ENCODE measurements around the gene SPATA46.

The SPATA46 gene

GRCh38 chr1:162389971-162390370 lies 13.3 kb upstream of the SPATA46 start:
- DNase-seq (ENCODE audit: extremely low spot score), result no peak
- CTCF ChIA-PET, result no interaction called here
- POLR2A ChIA-PET, result no interaction called here
- TF ChIP-seq FOXM1 (IDR thresholded peaks at IDR 0.05; ENCODE audit: borderline replicate concordance), result no peak
- no peak for TF ChIP-seq NFRKB (IDR thresholded peaks at IDR 0.05)
- TF ChIP-seq L3MBTL2 (conservative IDR thresholded peaks at IDR 0.05), result no peak
- no peak for TF ChIP-seq SP1 (IDR thresholded peaks at IDR 0.05)
- TF ChIP-seq ELF4 (IDR thresholded peaks at IDR 0.05), result no peak
- TF ChIP-seq CTBP1 (IDR thresholded peaks at IDR 0.05; ENCODE audit: borderline replicate concordance), result no peak
- TF ChIP-seq LEF1 (IDR thresholded peaks at IDR 0.05; ENCODE audit: borderline replicate concordance), result no peak
- no peak for TF ChIP-seq ZNF384 (IDR thresholded peaks at IDR 0.05)
- TF ChIP-seq PKNOX1 (IDR thresholded peaks at IDR 0.05), result no peak
- TF ChIP-seq SUZ12 (IDR thresholded peaks at IDR 0.05), result no peak
- no peak for TF ChIP-seq FOXA1 (IDR thresholded peaks at IDR 0.05)
- TF ChIP-seq HDGF (IDR thresholded peaks at IDR 0.05; ENCODE audit: borderline replicate concordance), result no peak
- TF ChIP-seq FOXK2 (IDR thresholded peaks at IDR 0.05), result no peak
- no peak for TF ChIP-seq ARNT (IDR thresholded peaks at IDR 0.05)
- TF ChIP-seq TARDBP (IDR thresholded peaks at IDR 0.05), result no peak
- TF ChIP-seq BHLHE40 (IDR thresholded peaks at IDR 0.05; ENCODE audit: borderline replicate concordance), result no peak

- DNase-seq (ENCODE audit: extremely low spot score), result no peak
- ChIA-PET CTCF (interaction anchor here (0.6 kb wide), 1 partner anchor 116 kb away, joined by 3 read pairs; no protein-coding TSS in a partner anchor), POLR2A (no interaction called here)
- TF ChIP-seq SP1 (IDR thresholded peaks at IDR 0.05) (no peak), NFRKB (IDR thresholded peaks at IDR 0.05) (no peak), ELF4 (IDR thresholded peaks at IDR 0.05) (no peak), FOXM1 (IDR thresholded peaks at IDR 0.05; ENCODE audit: borderline replicate concordance) (no peak), HDGF (IDR thresholded peaks at IDR 0.05; ENCODE audit: borderline replicate concordance) (no peak), FOXK2 (IDR thresholded peaks at IDR 0.05) (no peak), TARDBP (IDR thresholded peaks at IDR 0.05) (no peak), LEF1 (IDR thresholded peaks at IDR 0.05; ENCODE audit: borderline replicate concordance) (no peak), BHLHE40 (IDR thresholded peaks at IDR 0.05; ENCODE audit: borderline replicate concordance) (no peak), SUZ12 (IDR thresholded peaks at IDR 0.05) (no peak), CTBP1 (IDR thresholded peaks at IDR 0.05; ENCODE audit: borderline replicate concordance) (no peak), FOXA1 (IDR thresholded peaks at IDR 0.05) (no peak), L3MBTL2 (conservative IDR thresholded peaks at IDR 0.05) (no peak), PKNOX1 (IDR thresholded peaks at IDR 0.05) (no peak), ZNF384 (IDR thresholded peaks at IDR 0.05) (no peak), ARNT (IDR thresholded peaks at IDR 0.05) (no peak)
Measured at GRCh38 chr1:162389021-162389818, 12.6 kb upstream of the SPATA46 start.

- CTCF ChIA-PET, result interaction anchor here (0.6 kb wide), 1 partner anchor 116 kb away, joined by 3 read pairs; no protein-coding TSS in a partner anchor
- DNase-seq (ENCODE audit: extremely low spot score), result no peak
- TF ChIP-seq L3MBTL2 (conservative IDR thresholded peaks at IDR 0.05), result no peak
- no peak for TF ChIP-seq ELF4 (IDR thresholded peaks at IDR 0.05)
- no peak for TF ChIP-seq SP1 (IDR thresholded peaks at IDR 0.05)
- TF ChIP-seq NFRKB (IDR thresholded peaks at IDR 0.05), result no peak
- TF ChIP-seq PKNOX1 (IDR thresholded peaks at IDR 0.05), result no peak
- no peak for TF ChIP-seq FOXA1 (IDR thresholded peaks at IDR 0.05)
- TF ChIP-seq SUZ12 (IDR thresholded peaks at IDR 0.05), result no peak
- TF ChIP-seq ARNT (IDR thresholded peaks at IDR 0.05), result no peak
- no peak for TF ChIP-seq TARDBP (IDR thresholded peaks at IDR 0.05)
- no peak for TF ChIP-seq FOXK2 (IDR thresholded peaks at IDR 0.05)
- no peak for TF ChIP-seq BHLHE40 (IDR thresholded peaks at IDR 0.05; ENCODE audit: borderline replicate concordance)
- POLR2A ChIA-PET, result no interaction called here
Measured at GRCh38 chr1:162388615-162389014, 12.0 kb upstream of the SPATA46 start.

GRCh38 chr1:162388083-162388594 lies 11.5 kb upstream of the SPATA46 start:
- no peak for DNase-seq (ENCODE audit: extremely low spot score)
- CTCF ChIA-PET, result no interaction called here
- TF ChIP-seq NFRKB (IDR thresholded peaks at IDR 0.05), result no peak
- TF ChIP-seq ARNT (IDR thresholded peaks at IDR 0.05), result no peak
- TF ChIP-seq FOXK2 (IDR thresholded peaks at IDR 0.05), result no peak
- TF ChIP-seq LEF1 (IDR thresholded peaks at IDR 0.05; ENCODE audit: borderline replicate concordance), result no peak
- TF ChIP-seq FOXM1 (IDR thresholded peaks at IDR 0.05; ENCODE audit: borderline replicate concordance), result no peak
- TF ChIP-seq HDGF (IDR thresholded peaks at IDR 0.05; ENCODE audit: borderline replicate concordance), result no peak
- TF ChIP-seq TARDBP (IDR thresholded peaks at IDR 0.05), result no peak
- no peak for TF ChIP-seq L3MBTL2 (conservative IDR thresholded peaks at IDR 0.05)
- no peak for TF ChIP-seq BHLHE40 (IDR thresholded peaks at IDR 0.05; ENCODE audit: borderline replicate concordance)
- TF ChIP-seq FOXA1 (IDR thresholded peaks at IDR 0.05), result no peak
- TF ChIP-seq SUZ12 (IDR thresholded peaks at IDR 0.05), result no peak
- no peak for TF ChIP-seq SP1 (IDR thresholded peaks at IDR 0.05)
- no peak for TF ChIP-seq ELF4 (IDR thresholded peaks at IDR 0.05)
- no peak for TF ChIP-seq PKNOX1 (IDR thresholded peaks at IDR 0.05)
- no peak for TF ChIP-seq ZNF384 (IDR thresholded peaks at IDR 0.05)
- TF ChIP-seq CTBP1 (IDR thresholded peaks at IDR 0.05; ENCODE audit: borderline replicate concordance), result no peak
- POLR2A ChIA-PET, result no interaction called here
